Aorta (tissue), 5 donors: ENCODE results near the gene POTEM. TPM values are rescaled to one million over a fixed set of nuclear protein-coding genes. Genes with fewer than 3 reads are reported as not detected.
"Not testable (repeated sequence)": the region's sequence is repeated elsewhere in the genome, so short reads cannot be mapped to it uniquely, and the experiment has no call there.

ENCODE experiments used
- ATAC-seq: fragments of 200-7000 bp; cut with Tn5 transposase; one replicate; pipeline ENCODE4 v1.9.1; 2022; ENCODE audit warnings: moderate library complexity; ENCODE audit not compliant: low FRiP score
- DNase-seq, 2 donors: peaks; one replicate each; pipeline ENCODE4 v3.0.0-alpha.2; 2020
- H3K27ac ChIP-seq, 2 donors: one replicate each; pipeline ENCODE4 v1.5.1; 2013; ENCODE audit warnings: low read length in 2 of 2, mild to moderate bottlenecking in 2 of 2, moderate library complexity in 2 of 2, control low read depth in 1 of 2, inconsistent platforms in 1 of 2, low read depth in 1 of 2
- H3K27me3 ChIP-seq, 2 donors: one replicate each; pipeline ENCODE4 v1.6.1; 2013; ENCODE audit warnings: control low read depth in 1 of 2, low read length in 1 of 2, mild to moderate bottlenecking in 1 of 2, moderate library complexity in 1 of 2; ENCODE audit not compliant: insufficient read depth in 2 of 2, control insufficient read depth in 1 of 2
- H3K36me3 ChIP-seq, 2 donors: one replicate each; pipeline ENCODE4 v1.6.1; 2013; ENCODE audit warnings: control low read depth in 1 of 2, low read length in 1 of 2, mild to moderate bottlenecking in 1 of 2; ENCODE audit not compliant: insufficient read depth in 2 of 2, control insufficient read depth in 1 of 2
- H3K4me1 ChIP-seq, 2 donors: one replicate each; pipeline ENCODE4 v1.6.1; 2013; ENCODE audit warnings: low read length in 2 of 2, control low read depth in 1 of 2, mild to moderate bottlenecking in 1 of 2, moderate library complexity in 1 of 2; ENCODE audit not compliant: insufficient read depth in 2 of 2, control insufficient read depth in 1 of 2
- H3K4me3 ChIP-seq, 2 donors: one replicate each; pipeline ENCODE4 v1.5.1; 2013; ENCODE audit warnings: low read length in 2 of 2, control low read depth in 1 of 2, mild to moderate bottlenecking in 1 of 2
- H3K9me3 ChIP-seq: one replicate; pipeline ENCODE4 v1.6.1; 2013; ENCODE audit warnings: mild to moderate bottlenecking, low read length; ENCODE audit not compliant: control insufficient read depth
- WGBS, 2 donors: extraction: QIAGEN DNeasy Blood & Tissue Kit; methylation state at CpG; one replicate each; pipeline ENCODE4 v1.1.7; 2013; 5-methylcytosine and 5-hydroxymethylcytosine counted together
- intact Hi-C, 2 donors: fragments of 100-400 bp; cut with DNase I; formaldehyde crosslinking; loops; one replicate each; pipeline versions ENCODE4 v1.14.2 to v1.15.0; 2022
- polyA plus RNA-seq, 2 donors: library from polyadenylated mRNA; stranded (reverse); fragments of 200-250 nt; gene quantifications; one replicate each; pipeline ENCODE4 v1.2.3, GENCODE V29; 2013
- total RNA-seq, 2 donors: library from RNA; stranded (reverse); fragmentation: NEBNext Ultra II Directional; extraction: Animal tissue kit (Norgen Biotek cat#: 25700); gene quantifications; one replicate each; pipeline ENCODE4 v1.2.1, GENCODE V29; 2021
- donor health status: healthy with polysubstance abuse.
- donor health status: Bipolar disorder and iron deficiency.
- donor health status: DM: no; HTN: no; CAD: no.
- donor health status: DM: no; HTN: no; CAD: no.
- donor health status: DM: yes; HTN: yes; CAD: no.

The POTEM gene
- total and polyA plus RNA-seq, 4 donors, result not detected

DNA sequence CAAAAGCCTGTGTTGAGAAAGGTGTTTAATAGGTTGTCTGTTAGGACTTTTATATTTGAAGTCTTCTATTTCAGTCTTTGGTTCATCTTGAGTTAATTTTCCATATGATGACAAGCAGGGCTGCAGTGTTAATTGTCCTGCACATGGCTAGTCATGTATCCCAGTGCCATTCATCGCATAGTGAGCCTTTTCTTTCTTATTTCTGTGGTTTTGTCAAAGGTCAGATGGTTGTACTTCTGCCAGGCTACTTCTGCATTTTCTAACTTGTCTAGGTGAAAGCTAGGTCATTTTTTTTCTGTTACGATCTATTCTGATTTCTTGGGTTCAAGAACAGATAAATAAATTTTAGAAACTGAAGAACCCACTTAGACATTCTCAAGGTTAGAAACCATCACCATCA, 5.7 kb upstream of the POTEM start:
- H3K9me3 ChIP-seq, H3K4me3 ChIP-seq, H3K27me3 ChIP-seq, ATAC-seq, H3K27ac ChIP-seq, H3K36me3 ChIP-seq, intact Hi-C loops, DNase-seq, H3K4me1 ChIP-seq: not testable (repeated sequence)
- WGBS, 2 donors, result 35 to 45% methylated on average over 1 of the region's 2 CpGs

DNA sequence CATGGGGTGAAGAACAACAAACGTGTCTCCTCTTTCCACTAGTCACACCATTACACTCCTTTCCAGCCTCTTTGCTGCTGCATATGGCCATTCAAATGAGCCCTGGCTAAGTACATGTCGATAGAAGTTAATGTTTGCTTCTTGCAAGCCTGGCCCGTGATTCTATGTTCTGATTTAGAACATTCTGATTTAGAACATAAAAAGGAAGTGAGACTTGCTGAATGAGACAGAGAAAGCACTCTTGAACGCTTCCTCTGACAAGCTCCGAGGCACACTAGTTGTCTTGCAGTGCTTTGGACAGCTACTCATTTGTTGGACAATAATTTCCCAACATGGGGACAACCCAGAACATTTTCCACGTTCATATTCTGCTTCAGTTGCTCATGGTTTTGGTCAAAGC, 5.1 kb upstream of the POTEM start:
- H3K4me1 ChIP-seq, intact Hi-C loops, ATAC-seq, H3K27ac ChIP-seq, H3K27me3 ChIP-seq, DNase-seq, H3K9me3 ChIP-seq, H3K36me3 ChIP-seq, H3K4me3 ChIP-seq: not testable (repeated sequence)
- WGBS, 2 donors, result no CpG with 5 or more reads among the region's 6 CpGs

DNA sequence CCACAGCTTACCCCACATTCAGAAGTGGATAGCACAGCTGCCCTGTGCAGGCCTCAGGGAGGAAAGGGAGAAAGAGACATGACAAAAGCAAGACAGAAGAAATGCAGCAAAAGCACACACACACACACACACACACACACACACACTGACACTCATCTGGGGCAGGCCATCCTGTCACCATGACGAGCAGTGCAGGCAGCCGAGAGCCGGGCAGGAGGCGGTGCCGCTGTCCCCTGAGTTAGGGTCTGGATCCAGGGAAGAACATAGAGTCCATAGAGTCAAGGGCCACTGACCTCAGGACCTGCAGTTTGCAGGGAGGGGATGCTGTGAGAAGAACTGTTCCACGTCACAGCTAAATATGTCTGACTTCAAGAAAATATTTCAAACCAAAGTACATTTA, 4.0 kb upstream of the POTEM start:
- H3K27me3 ChIP-seq, H3K4me3 ChIP-seq, intact Hi-C loops, H3K36me3 ChIP-seq, H3K9me3 ChIP-seq, DNase-seq, ATAC-seq, H3K27ac ChIP-seq, H3K4me1 ChIP-seq: not testable (repeated sequence)
- 80 to 85% methylated on average over 5 to 6 of the region's 6 CpGs for WGBS, 2 donors

- H3K4me3 ChIP-seq, ATAC-seq, H3K27me3 ChIP-seq, DNase-seq, H3K36me3 ChIP-seq, H3K9me3 ChIP-seq, intact Hi-C loops, H3K27ac ChIP-seq, H3K4me1 ChIP-seq: not testable (repeated sequence)
- no CpG with 5 or more reads among the region's 5 CpGs for WGBS, 2 donors
Observed at GRCh38 chr14:18964878-18965277, 2.4 kb upstream of the POTEM start.

- H3K27ac ChIP-seq, DNase-seq, H3K4me1 ChIP-seq, intact Hi-C loops, H3K9me3 ChIP-seq, ATAC-seq, H3K27me3 ChIP-seq, H3K36me3 ChIP-seq, H3K4me3 ChIP-seq: not testable (repeated sequence)
- 71 to 75% methylated on average over 3 of the region's 3 CpGs for WGBS, 2 donors
Observed at GRCh38 chr14:19002566-19002965, 35.3 kb downstream of the POTEM start.

DNA sequence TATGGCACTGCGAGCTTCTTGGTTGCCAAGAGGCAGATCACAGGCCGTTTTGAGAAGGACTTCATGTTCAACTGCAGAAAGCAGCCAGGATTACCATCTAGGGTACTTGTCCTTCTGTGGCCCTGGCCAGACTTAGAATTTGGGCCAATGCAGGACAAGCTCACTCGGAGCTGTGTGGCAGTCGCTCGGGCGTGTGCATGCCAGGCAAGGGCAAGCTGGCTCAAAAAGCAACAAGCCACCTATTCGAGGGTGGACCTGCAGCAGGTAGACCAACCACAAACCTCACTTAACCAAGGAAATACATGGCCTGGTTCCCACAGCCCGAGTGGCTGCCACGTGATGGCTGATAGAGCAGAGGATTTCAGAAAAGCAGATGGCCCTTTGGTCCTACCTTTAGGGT, 39.3 kb downstream of the POTEM start:
- H3K4me3 ChIP-seq, intact Hi-C loops, H3K27ac ChIP-seq, ATAC-seq, H3K9me3 ChIP-seq, H3K27me3 ChIP-seq, H3K4me1 ChIP-seq, H3K36me3 ChIP-seq, DNase-seq: not testable (repeated sequence)
- 60 to 77% methylated on average over 1 to 2 of the region's 9 CpGs for WGBS, 2 donors

GRCh38 chr14:19007678-19008077, 40.4 kb downstream of the POTEM start:
- WGBS, 2 donors, result 56 to 66% methylated on average over 2 of the region's 6 CpGs
- intact Hi-C loops, H3K4me1 ChIP-seq, DNase-seq, H3K9me3 ChIP-seq, H3K36me3 ChIP-seq, H3K4me3 ChIP-seq, ATAC-seq, H3K27ac ChIP-seq, H3K27me3 ChIP-seq: not testable (repeated sequence)

DNA sequence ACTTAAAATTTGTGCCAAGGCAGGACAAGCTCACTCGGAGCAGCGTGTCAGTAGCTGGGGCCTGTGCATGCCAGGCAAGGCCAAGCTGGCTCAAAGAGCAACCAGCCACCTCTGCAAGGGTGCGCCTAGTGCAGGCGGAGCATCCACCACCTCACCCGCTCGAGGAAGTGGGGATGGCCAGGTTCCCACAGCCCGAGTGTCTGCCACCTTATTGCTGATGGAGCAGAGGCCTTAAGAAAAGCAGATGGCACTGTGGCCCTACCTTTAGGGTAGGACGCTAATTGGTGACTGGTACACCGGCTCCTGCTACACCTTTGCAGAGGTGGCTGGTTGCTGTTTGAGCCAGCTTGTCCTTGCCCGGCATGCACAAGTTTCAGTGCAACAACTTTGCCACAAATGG, 43.8 kb downstream of the POTEM start:
- intact Hi-C loops, H3K4me3 ChIP-seq, H3K27ac ChIP-seq, H3K9me3 ChIP-seq, H3K27me3 ChIP-seq, H3K36me3 ChIP-seq, H3K4me1 ChIP-seq, ATAC-seq: not testable (repeated sequence)
- WGBS, 2 donors, result 85 to 93% methylated on average over 4 to 8 of the region's 10 CpGs
- DNase-seq, result peak in 1 of 2 donors; percentile 58

DNA sequence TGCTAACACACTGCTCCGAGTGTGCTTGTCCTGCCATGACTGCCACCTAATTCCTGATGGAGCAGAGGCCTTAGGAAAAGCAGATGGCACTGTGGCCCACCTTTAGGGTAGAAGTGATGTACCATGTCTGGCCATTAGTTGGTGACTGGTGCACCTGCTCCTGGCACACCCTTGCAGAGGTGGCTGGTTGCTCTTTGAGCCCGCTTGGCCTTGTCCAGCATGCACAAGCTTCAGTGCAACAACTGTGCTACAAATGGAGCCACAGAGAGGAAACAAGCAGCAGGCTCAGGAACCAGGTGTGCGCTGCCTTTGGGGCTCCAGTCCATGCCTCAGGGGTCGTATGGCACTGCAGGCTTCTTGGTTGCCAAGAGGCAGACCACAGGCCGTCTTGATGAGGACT, 44.5 kb downstream of the POTEM start:
- ATAC-seq, intact Hi-C loops, H3K4me3 ChIP-seq, H3K9me3 ChIP-seq, H3K27ac ChIP-seq, H3K36me3 ChIP-seq, H3K4me1 ChIP-seq, H3K27me3 ChIP-seq: not testable (repeated sequence)
- WGBS, 2 donors, result 61 to 79% methylated on average over 2 of the region's 5 CpGs
- peak in 1 of 2 donors; percentile 53 for DNase-seq
